IMR-90 (cell line): Measurements from ENCODE around the gene THPO. TPM values are rescaled to one million over a fixed set of nuclear protein-coding genes. Genes with fewer than 3 reads are reported as not detected.

Experiments used
- ATAC-seq: fragments of 200-7000 bp; cut with Tn5 transposase; 2 replicates; pipeline ENCODE4 v1.9.1; 2020; ENCODE audit warnings: low read depth, mild to moderate bottlenecking, moderate library complexity
- BruUV-seq: library from RNA; stranded (reverse); fragments of 400-500 nt; replicated peaks from 2 replicates; lab custom pipeline; 2021; lab: Mats Ljungman, UMichigan
- CTCF ChIA-PET: fragments of 300-600 bp; formaldehyde crosslinking; extraction: SDS; loops from one replicate; lab custom pipeline; 2021; ENCODE audit warnings: antibody characterized with exemption; lab: Yijun Ruan, JAX
- POLR2A ChIA-PET: fragments of 300-600 bp; sonication (Branson Sonifier 250); formaldehyde crosslinking; loops from one replicate; lab custom pipeline; 2022; ENCODE audit warnings: antibody characterized with exemption; ENCODE audit not compliant: unreplicated experiment; lab: Charles Lee
- DNase-seq: peaks from one replicate; pipeline ENCODE4 v3.0.0; 2013
- H2AFZ ChIP-seq: replicated peaks from 2 replicates; pipeline ENCODE3; 2013; ENCODE audit warnings: low read length, mild to moderate bottlenecking; ENCODE audit not compliant: poor library complexity
- H2AK5ac ChIP-seq: 2 replicates; pipeline ENCODE4 v1.6.1; 2013; ENCODE audit warnings: low read depth, low read length, inconsistent platforms
- H2AK9ac ChIP-seq: replicated peaks from 2 replicates; pipeline ENCODE3; 2013; ENCODE audit warnings: mild to moderate bottlenecking, low read depth, low read length, moderate library complexity; ENCODE audit not compliant: poor library complexity
- H2BK120ac ChIP-seq: 2 replicates; pipeline ENCODE4 v1.6.1; 2013; ENCODE audit warnings: low read depth, low read length, inconsistent platforms
- H2BK15ac ChIP-seq: 3 replicates; pipeline ENCODE4 v1.6.1; 2013; ENCODE audit warnings: low read depth, low read length, inconsistent platforms
- H2BK20ac ChIP-seq: 2 replicates; pipeline ENCODE4 v1.6.1; 2013; ENCODE audit warnings: low read depth, mild to moderate bottlenecking, inconsistent platforms, low read length, moderate library complexity
- H2BK5ac ChIP-seq: 2 replicates; pipeline ENCODE4 v1.6.1; 2013; ENCODE audit warnings: mild to moderate bottlenecking, low read depth, low read length, inconsistent platforms; ENCODE audit not compliant: poor library complexity, severe bottlenecking
- H3K14ac ChIP-seq: replicated peaks from 2 replicates; pipeline ENCODE4 v1.6.1; 2013; ENCODE audit warnings: low read depth, low read length, inconsistent platforms
- H3K18ac ChIP-seq: 2 replicates; pipeline ENCODE4 v1.6.1; 2013; ENCODE audit warnings: low read depth, low read length, control low read depth
- H3K23ac ChIP-seq: 2 replicates; pipeline ENCODE4 v1.6.1; 2013; ENCODE audit warnings: low read depth, low read length, inconsistent platforms
- H3K27ac ChIP-seq: 2 replicates; pipeline ENCODE4 v1.5.1; 2013; ENCODE audit warnings: mild to moderate bottlenecking, control low read depth, low read length; ENCODE audit not compliant: insufficient read depth
- H3K27me3 ChIP-seq: 2 replicates; pipeline ENCODE4 v1.6.1; 2013; ENCODE audit warnings: low read length; ENCODE audit not compliant: control insufficient read depth, insufficient read depth
- H3K36me3 ChIP-seq: 2 replicates; pipeline ENCODE4 v1.6.1; 2013; ENCODE audit warnings: low read length, mixed read lengths; ENCODE audit not compliant: control insufficient read depth, insufficient read depth
- H3K4ac ChIP-seq: 2 replicates; pipeline ENCODE4 v1.6.1; 2013; ENCODE audit warnings: low read depth, low read length, inconsistent platforms
- H3K4me1 ChIP-seq: 2 replicates; pipeline ENCODE4 v1.6.1; 2013; ENCODE audit warnings: low read length, mixed read lengths; ENCODE audit not compliant: control insufficient read depth, insufficient read depth
- H3K4me2 ChIP-seq: 2 replicates; pipeline ENCODE4 v1.6.1; 2013; ENCODE audit warnings: low read depth, mild to moderate bottlenecking, control low read depth, low read length, moderate library complexity
- H3K4me3 ChIP-seq: 2 replicates; pipeline ENCODE4 v1.5.1; 2013; ENCODE audit warnings: low read depth, mild to moderate bottlenecking, control low read depth, low read length, moderate library complexity; ENCODE audit not compliant: insufficient read depth
- H3K56ac ChIP-seq: 2 replicates; pipeline ENCODE4 v1.6.1; 2013; ENCODE audit warnings: low read length, inconsistent platforms; ENCODE audit not compliant: insufficient read depth; ENCODE audit errors: extremely low read depth
- H3K79me1 ChIP-seq, 2 experiments: 2 replicates each; pipeline ENCODE4 v1.6.1; 2013; ENCODE audit warnings: low read length in 2 of 2, inconsistent platforms in 1 of 2, low read depth in 1 of 2
- H3K9ac ChIP-seq: 2 replicates; pipeline ENCODE4 v1.6.1; 2013; ENCODE audit warnings: low read depth, low read length, control low read depth
- H3K9me1 ChIP-seq: 2 replicates; pipeline ENCODE4 v1.6.1; 2013; ENCODE audit warnings: low read length, inconsistent platforms; ENCODE audit not compliant: insufficient read depth
- H3K9me3 ChIP-seq: 2 replicates; pipeline ENCODE4 v1.6.1; 2013; ENCODE audit warnings: low read length; ENCODE audit not compliant: control insufficient read depth, insufficient read depth
- H4K20me1 ChIP-seq: 2 replicates; pipeline ENCODE4 v1.6.1; 2013; ENCODE audit warnings: low read length, inconsistent platforms; ENCODE audit not compliant: insufficient read depth
- H4K5ac ChIP-seq: 2 replicates; pipeline ENCODE4 v1.6.1; 2013; ENCODE audit warnings: mild to moderate bottlenecking, low read depth, low read length, control low read depth
- H4K8ac ChIP-seq, 2 experiments: 2 replicates each; pipeline ENCODE4 v1.6.1; 2013; ENCODE audit warnings: low read depth in 2 of 2, low read length in 2 of 2, control low read depth in 1 of 2, inconsistent platforms in 1 of 2
- H4K91ac ChIP-seq: 2 replicates; pipeline ENCODE4 v1.6.1; 2013; ENCODE audit warnings: low read depth, low read length, inconsistent platforms; ENCODE audit not compliant: insufficient read depth
- BHLHE40 ChIP-seq: fragments of 150-350 bp; IDR thresholded peaks from 2 replicates; pipeline ENCODE4 v1.6.1; 2016; ENCODE audit warnings: mild to moderate bottlenecking, low read depth, low read length
- CEBPB ChIP-seq: IDR thresholded peaks from 2 replicates; pipeline ENCODE4 v1.6.1; 2012; ENCODE audit warnings: low read depth, low read length, improper control_type of control experiment
- CHD1 ChIP-seq: IDR thresholded peaks from 2 replicates; pipeline ENCODE4 v1.6.1; 2012; ENCODE audit warnings: low read depth, low read length, improper control_type of control experiment
- MAFK ChIP-seq: IDR thresholded peaks from 2 replicates; pipeline ENCODE4 v1.6.1; 2012; ENCODE audit warnings: low read depth, low read length, improper control_type of control experiment
- MAZ ChIP-seq: IDR thresholded peaks from 2 replicates; pipeline ENCODE4 v1.6.1; 2012; ENCODE audit warnings: low read depth, mild to moderate bottlenecking, low read length, improper control_type of control experiment, moderate library complexity, borderline replicate concordance
- MXI1 ChIP-seq: IDR thresholded peaks from 2 replicates; pipeline ENCODE4 v1.6.1; 2012; ENCODE audit warnings: low read depth, mild to moderate bottlenecking, low read length, moderate library complexity, borderline replicate concordance
- NFE2L2 ChIP-seq: fragments of 150-350 bp; IDR thresholded peaks from 2 replicates; pipeline ENCODE4 v1.6.1; 2016; ENCODE audit warnings: low read depth, mild to moderate bottlenecking, low read length
- POLR2A ChIP-seq: IDR thresholded peaks from 2 replicates; pipeline ENCODE4 v1.6.1; 2012; ENCODE audit warnings: mild to moderate bottlenecking, low read depth, low read length
- RAD21 ChIP-seq: IDR thresholded peaks from 2 replicates; pipeline ENCODE4 v1.6.1; 2012; ENCODE audit warnings: low read length, improper control_type of control experiment
- RCOR1 ChIP-seq: IDR thresholded peaks from 2 replicates; pipeline ENCODE4 v1.6.1; 2012; ENCODE audit warnings: mild to moderate bottlenecking, low read length, improper control_type of control experiment; ENCODE audit not compliant: insufficient replicate concordance
- SMC3 ChIP-seq: fragments of 150-350 bp; IDR thresholded peaks from 2 replicates; pipeline ENCODE4 v1.6.1; 2016; ENCODE audit warnings: low read depth, mild to moderate bottlenecking, antibody characterized with exemption, low read length, moderate library complexity
- WGBS, 2 experiments: methylation state at CpG; one replicate each; pipeline versions ENCODE4 v1.1.5 to v1.1.7; 2013; ENCODE audit warnings: missing lambda C conversion rate in 2 of 2; ENCODE audit not compliant: insufficient read length in 1 of 2; ENCODE audit errors: extremely low coverage in 2 of 2; 5-methylcytosine and 5-hydroxymethylcytosine counted together
- dilution Hi-C: fragments of 300-500 bp; cut with HindIII; formaldehyde crosslinking; loops from one replicate; pipeline ENCODE4 v1.14.3; 2018; ENCODE audit warnings: low sequenced_read_pairs; ENCODE audit not compliant: unreplicated experiment
- in situ Hi-C: fragments of 300-500 bp; cut with MboI; formaldehyde crosslinking; loops from 3 replicates; pipeline ENCODE4 v1.14.3; 2019; ENCODE audit warnings: low sequenced_read_pairs, inconsistent platforms, mixed read lengths
- intact Hi-C: fragments of 100-400 bp; cut with micrococcal nuclease; formaldehyde crosslinking; loops from 2 replicates; pipeline ENCODE4 v1.10.0; 2022
- polyA plus RNA-seq, 3 experiments: library from polyadenylated mRNA; depleted of rRNA; stranded (reverse); fragments of >200 nt; gene quantifications; 2 replicates each; pipeline ENCODE4 v1.2.3, GENCODE V29; 2012; ENCODE audit warnings: low replicate concordance in 1 of 3
- total RNA-seq: library from RNA; depleted of rRNA; stranded (reverse); fragments of >200 nt; gene quantifications from 2 replicates; pipeline ENCODE4 v1.2.3, GENCODE V29; 2012
- TF ChIP-seq, protein P1 (sequence below): fragments of 150-350 bp; IDR thresholded peaks from 2 replicates; pipeline ENCODE4 v1.6.1; 2017; ENCODE audit warnings: mild to moderate bottlenecking, antibody characterized with exemption, low read length, low read depth
- TF ChIP-seq, protein P2 (sequence below): conservative IDR thresholded peaks from 2 replicates; pipeline ENCODE4 v1.5.1; 2012; ENCODE audit warnings: mild to moderate bottlenecking, low read depth, low read length, improper control_type of control experiment

Gene THPO
- total and polyA plus RNA-seq, 2 of the 4 experiments (the other 2 are of a cell fraction) = not detected

DNA sequence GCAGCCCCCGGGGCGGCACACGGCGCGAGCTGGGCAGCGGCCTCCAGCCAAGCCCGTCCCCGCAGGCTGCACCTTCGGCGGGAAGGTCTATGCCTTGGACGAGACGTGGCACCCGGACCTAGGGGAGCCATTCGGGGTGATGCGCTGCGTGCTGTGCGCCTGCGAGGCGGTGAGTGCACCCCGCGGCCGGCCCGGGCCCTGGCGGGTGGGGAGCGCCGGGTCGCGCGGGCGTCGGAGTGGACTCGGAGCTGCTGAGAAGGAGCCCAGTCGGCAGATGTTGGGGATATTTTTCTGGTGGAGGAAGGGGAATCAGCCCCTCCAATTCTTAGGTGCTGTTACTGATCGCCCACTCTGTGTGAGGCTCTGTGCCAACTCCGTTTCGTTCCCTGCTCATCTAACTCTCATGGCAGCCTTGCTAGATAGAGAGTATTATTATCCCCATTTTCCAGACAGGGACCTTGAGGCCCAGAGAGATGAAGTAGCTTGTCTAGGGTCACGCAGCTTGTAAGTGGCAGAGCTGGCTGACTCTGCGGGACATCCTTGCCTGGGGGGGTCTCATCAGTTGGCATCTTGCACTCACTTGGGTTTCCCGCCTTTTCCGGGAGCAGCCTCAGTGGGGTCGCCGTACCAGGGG, 2.7 kb upstream of the THPO start:
- Histone ChIP-seq H3K27me3 (peaks cover 79% of the 10 kb centered on the region), H2AK9ac (no peak overlapping the region), H3K9me3 (no peaks in the 10 kb centered on the region), H3K56ac (no peak overlapping the region), H2AFZ (peak overlapping the region; percentile 53), H3K18ac (no peak overlapping the region), H4K5ac (no peak overlapping the region), H3K4me3 (peak overlapping the region; percentile 38; the same call in 1 of the 2 replicates), H3K14ac (no peak overlapping the region), H2BK15ac (no peak overlapping the region), H3K27ac (no peak overlapping the region), H3K79me1 (no peaks in the 10 kb centered on the region), H3K36me3 (no peaks in the 10 kb centered on the region), H3K4ac (no peak overlapping the region), H4K8ac (no peak overlapping the region), H4K91ac (no peak overlapping the region), H2BK5ac (no peak overlapping the region), H4K20me1 (no peaks in the 10 kb centered on the region), H2BK120ac (no peak overlapping the region), H3K9ac (no peak overlapping the region), H2AK5ac (no peak overlapping the region), H3K9me1 (no peaks in the 10 kb centered on the region), H3K4me1 (peaks cover 2% of the 10 kb centered on the region; the same call in 1 of the 2 replicates), H2BK20ac (no peak overlapping the region), H3K23ac (peak overlapping the region; percentile 31; the same call in 1 of the 2 replicates), H3K4me2 (peak overlapping the region; percentile 34; the same call in 1 of the 2 replicates)
- intact Hi-C loops (no loop called here), in situ Hi-C loops (no loop called here), dilution Hi-C loops (no loop called here)
- ATAC-seq (peak; percentile 27), DNase-seq (no peak)
- ChIA-PET CTCF (interaction anchor here (1.4 kb wide), 1 partner anchor 9 kb away, joined by 5 read pairs; no protein-coding TSS in a partner anchor), POLR2A (no interaction called here)
- TF ChIP-seq CEBPB = no peak
- TF ChIP-seq MAFK = no peak
- TF ChIP-seq BHLHE40 = no peak
- TF ChIP-seq RCOR1 = no peak
- TF ChIP-seq, protein P1, sequence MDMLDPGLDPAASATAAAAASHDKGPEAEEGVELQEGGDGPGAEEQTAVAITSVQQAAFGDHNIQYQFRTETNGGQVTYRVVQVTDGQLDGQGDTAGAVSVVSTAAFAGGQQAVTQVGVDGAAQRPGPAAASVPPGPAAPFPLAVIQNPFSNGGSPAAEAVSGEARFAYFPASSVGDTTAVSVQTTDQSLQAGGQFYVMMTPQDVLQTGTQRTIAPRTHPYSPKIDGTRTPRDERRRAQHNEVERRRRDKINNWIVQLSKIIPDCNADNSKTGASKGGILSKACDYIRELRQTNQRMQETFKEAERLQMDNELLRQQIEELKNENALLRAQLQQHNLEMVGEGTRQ = no peak
- TF ChIP-seq MAZ = no peak
- no peak for TF ChIP-seq POLR2A
- TF ChIP-seq MXI1 = no peak
- TF ChIP-seq RAD21 = no peak
- TF ChIP-seq, protein P2, sequence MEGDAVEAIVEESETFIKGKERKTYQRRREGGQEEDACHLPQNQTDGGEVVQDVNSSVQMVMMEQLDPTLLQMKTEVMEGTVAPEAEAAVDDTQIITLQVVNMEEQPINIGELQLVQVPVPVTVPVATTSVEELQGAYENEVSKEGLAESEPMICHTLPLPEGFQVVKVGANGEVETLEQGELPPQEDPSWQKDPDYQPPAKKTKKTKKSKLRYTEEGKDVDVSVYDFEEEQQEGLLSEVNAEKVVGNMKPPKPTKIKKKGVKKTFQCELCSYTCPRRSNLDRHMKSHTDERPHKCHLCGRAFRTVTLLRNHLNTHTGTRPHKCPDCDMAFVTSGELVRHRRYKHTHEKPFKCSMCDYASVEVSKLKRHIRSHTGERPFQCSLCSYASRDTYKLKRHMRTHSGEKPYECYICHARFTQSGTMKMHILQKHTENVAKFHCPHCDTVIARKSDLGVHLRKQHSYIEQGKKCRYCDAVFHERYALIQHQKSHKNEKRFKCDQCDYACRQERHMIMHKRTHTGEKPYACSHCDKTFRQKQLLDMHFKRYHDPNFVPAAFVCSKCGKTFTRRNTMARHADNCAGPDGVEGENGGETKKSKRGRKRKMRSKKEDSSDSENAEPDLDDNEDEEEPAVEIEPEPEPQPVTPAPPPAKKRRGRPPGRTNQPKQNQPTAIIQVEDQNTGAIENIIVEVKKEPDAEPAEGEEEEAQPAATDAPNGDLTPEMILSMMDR = no peak
- TF ChIP-seq SMC3 = no peak
- TF ChIP-seq CHD1 = no peak
- no peak for TF ChIP-seq NFE2L2
- 1% methylated on average over 13 of the region's 42 CpGs; no CpG with 5 or more reads in 1 of the 2 experiments for WGBS, 2 experiments
- BruUV-seq = no TSS peak
